Mucosa of gallbladder (tissue), 1 donor: ENCODE data around the gene ARHGAP28. TPM values are rescaled to one million over a fixed set of nuclear protein-coding genes. Genes with fewer than 3 reads are reported as not detected.
"Not testable (repeated sequence)": the region's sequence is repeated elsewhere in the genome, so short reads cannot be mapped to it uniquely, and the experiment has no call there.

ENCODE experiments used
- DNase-seq: peaks from one replicate; pipeline ENCODE4 v3.0.0-alpha.2; 2020; ENCODE audit warnings: low spot score
- total RNA-seq: library from RNA; stranded (reverse); gene quantifications from one replicate; pipeline ENCODE4 v1.2.1, GENCODE V29; 2021
- donor health status: DM: no; HTN: no; CAD: no.

ARHGAP28 gene
- total RNA-seq, 1 donor from 2014 or later = 11.2 TPM

DNA sequence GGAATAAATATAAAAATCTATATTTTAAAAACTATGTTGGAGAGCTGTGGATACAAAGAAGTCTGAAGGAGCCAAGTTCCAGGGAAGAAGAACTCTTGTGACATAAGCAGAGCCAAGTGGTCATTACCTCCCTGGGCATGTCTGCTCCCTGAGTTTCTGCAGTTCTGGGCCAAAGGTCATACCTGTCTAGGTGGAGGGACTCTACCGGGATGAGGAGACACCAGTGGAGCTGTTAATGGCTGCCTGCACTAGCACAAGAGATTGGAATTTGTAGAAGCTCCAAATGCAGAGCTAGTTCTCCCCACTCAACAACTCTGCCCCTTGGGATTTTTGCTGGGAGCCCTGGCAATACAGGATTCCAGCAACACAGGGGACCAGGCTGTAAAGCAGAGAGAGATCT lies 89.8 kb downstream of the ARHGAP28 start:
- DNase-seq = no peak

DNA sequence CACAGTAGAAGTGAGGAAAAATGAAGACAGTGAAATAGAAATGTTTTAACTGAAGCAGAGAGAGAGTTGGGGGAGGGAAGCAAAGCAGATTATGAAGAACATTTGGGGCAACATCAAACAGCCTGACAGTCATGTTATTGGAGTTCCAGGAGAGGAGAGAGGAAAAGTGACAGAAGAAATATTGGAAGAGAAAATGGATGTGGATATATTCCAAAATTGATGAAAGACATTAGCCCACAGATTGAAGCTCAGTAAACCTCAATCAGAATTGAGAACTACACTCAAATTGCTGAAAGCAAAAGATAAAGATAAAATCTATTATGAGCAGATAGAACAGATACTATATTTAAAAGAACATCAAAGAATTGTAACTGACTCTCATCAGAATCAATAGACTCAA lies 90.8 kb downstream of the ARHGAP28 start:
- no peak for DNase-seq

DNA sequence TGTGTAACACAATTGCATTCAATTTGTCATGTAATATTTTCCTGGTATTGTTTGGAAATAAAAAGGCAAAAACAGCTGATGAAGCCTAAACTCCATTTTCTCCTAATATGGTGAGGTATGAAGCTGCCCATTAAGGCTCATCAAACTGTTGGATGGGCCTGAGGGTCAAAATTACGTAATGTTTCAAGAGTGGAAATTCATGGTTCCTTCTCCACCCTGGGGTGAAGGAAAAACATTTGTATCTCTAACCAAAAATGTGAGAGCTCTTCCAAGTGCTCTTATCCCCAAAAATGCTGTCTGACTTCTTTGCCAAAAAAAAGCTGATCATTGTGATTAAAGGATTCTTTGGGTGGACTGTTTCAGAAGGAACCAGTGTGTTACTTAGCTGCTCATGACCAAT lies 91.8 kb downstream of the ARHGAP28 start:
- no peak for DNase-seq

DNA sequence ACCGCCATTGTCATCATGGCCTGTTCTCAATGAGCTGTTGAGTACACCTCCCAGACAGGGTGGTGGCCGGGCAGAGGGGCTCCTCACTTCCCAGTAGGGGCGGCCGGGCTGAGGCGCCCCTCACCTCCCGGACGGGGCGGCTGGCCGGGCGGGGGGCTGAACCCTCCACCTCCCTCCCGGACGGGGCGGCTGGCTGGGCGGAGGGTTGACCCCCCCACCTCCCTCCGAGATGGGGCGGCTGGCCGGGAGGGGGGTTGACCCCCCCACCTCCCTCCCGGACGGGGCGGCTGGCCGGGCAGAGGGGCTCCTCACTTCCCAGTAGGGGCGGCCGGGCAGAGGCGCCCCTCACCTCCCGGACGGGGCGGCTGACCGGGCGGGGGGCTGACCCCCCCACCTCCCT lies 97.6 kb downstream of the ARHGAP28 start:
- DNase-seq = not testable (repeated sequence)

DNA sequence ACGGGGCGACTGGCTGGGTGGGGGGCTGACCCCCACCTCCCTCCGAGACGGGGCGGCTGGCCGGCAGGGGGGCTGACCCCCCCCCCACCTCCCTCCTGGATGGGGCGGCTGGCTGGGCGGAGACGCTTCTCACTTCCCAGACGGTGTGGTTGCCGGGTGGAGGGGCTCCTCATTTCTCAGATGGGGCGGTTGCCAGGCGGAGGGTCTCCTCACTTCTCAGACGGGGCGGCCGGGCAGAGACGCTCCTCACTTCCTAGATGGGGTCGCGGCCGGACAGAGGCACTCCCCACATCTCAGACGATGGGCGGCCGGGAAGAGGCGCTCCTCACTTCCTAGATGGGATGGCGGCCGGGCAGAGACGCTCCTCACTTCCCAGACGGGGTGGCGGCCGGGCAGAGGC lies 98.0 kb downstream of the ARHGAP28 start:
- not testable (repeated sequence) for DNase-seq

DNA sequence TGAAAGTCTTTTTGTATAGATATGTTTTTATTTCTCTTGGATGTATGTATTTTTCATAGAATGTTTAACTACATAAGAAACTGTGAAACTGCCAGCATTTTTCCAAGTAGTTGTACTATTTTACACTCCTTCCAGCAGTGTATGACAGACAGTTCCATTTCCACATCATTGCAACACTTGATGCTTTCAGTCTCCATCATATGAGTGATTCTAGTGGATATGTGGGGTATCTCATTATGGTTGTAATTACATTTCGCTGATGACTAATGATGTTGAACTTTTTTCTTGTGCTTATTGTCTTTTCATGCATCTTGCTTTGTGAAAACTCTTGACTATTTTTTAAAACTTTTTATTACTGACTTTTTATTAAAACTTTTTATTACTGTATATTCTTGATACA lies 101.4 kb downstream of the ARHGAP28 start:
- DNase-seq = no peak

DNA sequence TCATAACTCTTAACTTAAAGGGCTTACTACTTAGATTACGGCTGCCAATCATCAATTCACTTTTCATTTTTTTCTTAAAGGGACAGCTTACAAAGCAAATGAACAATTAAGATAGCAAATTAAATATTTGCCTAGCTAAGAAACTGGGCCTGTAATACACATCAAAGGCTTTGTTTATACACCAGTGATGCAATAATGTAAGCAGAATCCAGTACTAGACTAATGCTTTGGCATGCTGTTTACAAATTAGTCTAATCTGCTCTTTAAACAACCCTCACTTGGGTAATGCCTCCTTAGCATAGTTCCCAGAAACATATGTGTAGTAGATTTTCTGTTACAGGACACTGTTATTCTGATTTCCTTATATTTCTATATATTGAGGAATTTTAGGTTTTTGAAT lies 105.8 kb downstream of the ARHGAP28 start:
- DNase-seq = no peak

DNA sequence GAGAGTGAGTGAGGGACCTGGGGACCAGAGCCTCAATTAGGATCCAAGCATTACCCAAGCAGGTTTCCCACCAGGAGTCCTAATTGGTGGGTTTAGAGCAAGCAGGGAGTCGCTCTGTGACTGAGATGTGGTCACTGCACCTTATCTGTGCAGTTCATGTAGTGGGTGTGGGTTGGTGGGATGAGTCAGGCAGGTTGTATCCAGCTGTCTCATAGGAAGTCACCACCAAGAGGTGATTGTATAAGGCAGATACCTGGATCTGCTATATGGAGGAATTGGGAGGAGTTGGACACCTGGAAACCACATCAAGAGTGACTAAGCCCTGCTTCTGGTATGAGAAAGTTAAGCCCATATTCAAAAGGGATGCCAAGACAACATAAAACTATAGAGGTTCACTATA lies 106.8 kb downstream of the ARHGAP28 start:
- no peak for DNase-seq

DNA sequence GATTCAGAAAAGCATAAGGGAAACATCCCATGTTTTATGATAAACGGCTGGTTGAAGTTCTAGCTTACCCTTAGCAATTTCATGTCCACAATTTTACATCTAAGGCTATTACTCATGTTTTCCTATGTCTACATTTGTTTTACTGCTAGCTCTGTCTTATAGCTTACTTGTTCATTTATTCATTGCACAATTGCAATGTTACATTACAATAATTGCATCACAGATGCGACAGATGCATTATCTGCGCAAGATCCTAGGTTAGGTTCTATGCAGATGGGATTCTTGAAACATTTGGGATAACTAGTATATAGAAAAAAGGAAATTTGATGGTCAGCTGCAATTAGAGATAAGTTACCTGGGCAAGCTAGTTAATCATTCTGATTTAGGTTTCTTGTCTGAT lies 108.4 kb downstream of the ARHGAP28 start:
- no peak for DNase-seq

DNA sequence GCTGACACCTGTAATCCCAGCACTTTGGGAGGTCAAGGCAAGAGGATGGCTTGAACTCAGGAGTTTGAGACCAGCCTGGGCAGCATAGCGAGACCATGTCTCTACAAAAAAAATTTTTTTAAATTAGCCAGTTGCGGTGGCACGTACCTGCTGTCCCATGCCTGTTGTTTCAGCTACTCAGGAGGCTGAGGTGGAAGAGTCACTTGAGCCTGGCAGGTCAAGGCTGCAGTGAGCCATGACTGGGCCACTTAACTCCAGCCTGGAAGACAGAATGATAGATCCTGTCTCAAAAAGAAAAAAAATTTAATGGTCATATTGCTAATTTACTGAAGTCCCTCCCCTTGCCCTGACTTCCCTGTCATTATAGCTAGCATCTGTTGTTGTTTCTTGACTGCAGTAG lies 112.6 kb downstream of the ARHGAP28 start:
- no peak for DNase-seq

DNA sequence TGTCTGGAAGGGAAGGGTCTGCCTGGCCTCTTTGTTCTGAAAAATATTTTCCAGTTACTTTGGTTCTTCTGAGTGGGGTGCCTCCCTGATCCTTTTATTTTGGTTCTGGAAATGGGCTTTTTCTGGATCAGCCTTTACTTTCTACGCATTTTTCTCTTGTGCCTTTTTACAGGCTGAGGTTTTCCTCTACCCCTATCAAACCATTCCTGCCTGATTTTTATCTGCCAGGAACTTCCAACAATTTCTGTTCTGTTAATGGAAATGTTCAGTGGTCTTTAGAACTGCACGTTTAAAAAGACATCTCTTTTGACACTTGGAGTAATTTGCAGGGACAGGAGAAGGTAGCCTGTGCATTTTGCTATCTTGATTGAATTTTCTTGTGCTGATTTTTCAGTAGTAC lies 113.8 kb downstream of the ARHGAP28 start:
- DNase-seq = no peak

DNA sequence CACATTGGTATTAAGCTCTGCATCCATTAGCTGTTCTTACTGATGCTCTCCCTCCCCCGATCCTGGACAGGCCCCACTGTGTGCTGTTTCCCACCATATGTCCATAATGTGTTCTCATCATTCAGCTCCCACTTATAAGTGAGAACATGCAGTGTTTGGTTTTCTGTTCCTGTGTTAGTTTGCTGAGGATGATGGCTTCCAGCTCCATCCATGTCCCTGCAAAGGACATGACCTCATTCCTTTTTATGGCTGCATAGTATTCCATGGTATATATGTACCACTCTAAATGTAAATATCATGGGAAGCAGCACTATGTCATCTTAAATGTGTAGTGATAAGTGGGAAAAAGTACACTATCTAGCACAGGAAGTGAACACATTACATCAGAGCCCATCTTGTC lies 116.0 kb downstream of the ARHGAP28 start:
- DNase-seq = not testable (repeated sequence)

DNA sequence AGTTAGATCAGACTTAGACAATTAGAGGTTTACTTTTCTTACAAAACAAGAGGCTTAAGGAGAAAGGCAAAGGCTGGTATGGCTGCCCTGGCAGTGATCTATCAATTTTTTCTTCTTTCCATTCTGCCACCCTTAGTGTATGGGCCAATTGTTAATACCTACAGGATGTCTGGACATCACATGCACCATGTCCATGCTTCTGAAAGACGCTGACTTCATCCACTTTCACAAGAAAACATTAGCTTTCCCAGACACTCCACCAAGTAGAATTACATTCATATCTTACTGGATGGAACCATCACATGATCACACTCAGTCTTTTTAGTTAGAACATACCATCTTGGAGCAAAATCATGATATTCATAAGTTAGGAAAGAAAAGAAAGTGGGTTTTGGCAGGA lies 120.9 kb downstream of the ARHGAP28 start:
- DNase-seq = no peak

DNA sequence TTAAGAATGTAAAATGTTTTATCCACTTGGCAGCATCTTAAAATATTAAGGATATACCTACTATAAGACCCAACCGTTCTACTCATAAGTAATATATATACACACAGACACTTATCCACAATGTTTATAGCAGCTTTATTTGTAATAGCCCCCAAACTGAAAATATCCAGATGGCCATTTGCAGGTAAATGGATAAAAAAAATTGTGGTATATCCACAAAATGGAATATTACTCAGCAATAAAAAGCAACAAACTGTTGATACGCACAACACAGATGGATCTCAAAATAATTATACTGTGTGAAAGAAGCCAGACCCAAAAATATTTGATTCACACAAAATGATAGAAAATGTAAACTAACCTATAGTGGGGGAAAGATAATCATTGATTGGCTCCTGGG lies 122.0 kb downstream of the ARHGAP28 start:
- no peak for DNase-seq

DNA sequence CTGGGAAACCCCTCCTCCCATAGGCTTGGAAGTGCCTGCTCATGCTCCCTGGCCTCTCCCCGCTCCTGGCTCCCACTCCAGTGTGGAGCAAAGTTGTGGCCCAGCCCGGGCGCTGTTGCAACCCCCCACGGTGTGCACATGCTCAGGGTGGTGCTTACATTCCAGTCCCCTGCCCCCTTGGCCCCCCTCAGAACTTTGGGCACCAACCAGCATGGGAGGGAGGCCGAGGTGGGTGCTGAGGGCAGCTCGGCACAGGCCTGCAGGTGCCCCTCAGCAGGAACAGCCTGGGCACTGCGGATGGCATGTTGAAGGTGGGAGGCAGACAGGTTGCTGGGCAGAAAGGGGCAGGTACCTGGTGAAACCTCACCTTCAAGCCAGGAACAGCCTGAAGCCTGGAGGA lies 125.3 kb downstream of the ARHGAP28 start:
- no peak for DNase-seq

DNA sequence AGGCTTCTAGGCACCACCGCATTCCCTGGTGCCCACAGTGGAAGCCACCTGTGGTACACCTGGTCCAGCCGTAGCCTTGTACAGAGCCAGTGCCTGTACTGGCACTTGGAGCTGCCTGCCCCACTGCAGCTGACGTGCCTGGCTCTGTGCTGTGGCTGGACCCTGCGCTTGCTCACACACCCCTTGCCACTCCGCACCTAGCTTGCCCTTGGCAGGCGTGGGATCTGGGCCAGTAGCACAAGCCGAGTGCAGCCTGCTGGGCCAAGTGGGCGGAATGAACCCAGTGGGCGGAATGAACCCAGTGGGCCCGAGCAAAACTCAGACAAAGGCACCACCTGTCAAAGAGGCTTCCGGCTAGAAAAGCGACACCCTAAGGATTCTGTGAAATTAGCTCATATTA lies 126.3 kb downstream of the ARHGAP28 start:
- DNase-seq = no peak

DNA sequence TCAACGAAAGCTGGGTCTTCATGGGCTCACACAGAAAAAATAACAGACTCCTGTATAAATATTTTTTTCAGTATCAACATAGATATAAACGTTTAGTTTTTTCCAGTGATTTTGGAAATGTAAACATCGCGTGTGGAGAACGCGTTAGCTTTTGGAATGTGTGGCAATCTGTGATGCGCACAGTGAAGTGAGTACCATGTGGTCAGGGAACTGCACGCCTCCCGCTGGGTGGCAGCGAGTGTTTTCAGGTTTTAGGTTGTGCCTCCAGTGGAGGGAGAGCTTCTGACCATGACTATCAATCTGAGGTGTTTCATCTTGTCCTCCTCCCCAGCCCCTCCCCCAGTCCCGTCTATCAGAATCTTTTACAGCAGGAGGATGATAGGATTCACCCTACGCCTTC lies 127.8 kb downstream of the ARHGAP28 start:
- DNase-seq = no peak

DNA sequence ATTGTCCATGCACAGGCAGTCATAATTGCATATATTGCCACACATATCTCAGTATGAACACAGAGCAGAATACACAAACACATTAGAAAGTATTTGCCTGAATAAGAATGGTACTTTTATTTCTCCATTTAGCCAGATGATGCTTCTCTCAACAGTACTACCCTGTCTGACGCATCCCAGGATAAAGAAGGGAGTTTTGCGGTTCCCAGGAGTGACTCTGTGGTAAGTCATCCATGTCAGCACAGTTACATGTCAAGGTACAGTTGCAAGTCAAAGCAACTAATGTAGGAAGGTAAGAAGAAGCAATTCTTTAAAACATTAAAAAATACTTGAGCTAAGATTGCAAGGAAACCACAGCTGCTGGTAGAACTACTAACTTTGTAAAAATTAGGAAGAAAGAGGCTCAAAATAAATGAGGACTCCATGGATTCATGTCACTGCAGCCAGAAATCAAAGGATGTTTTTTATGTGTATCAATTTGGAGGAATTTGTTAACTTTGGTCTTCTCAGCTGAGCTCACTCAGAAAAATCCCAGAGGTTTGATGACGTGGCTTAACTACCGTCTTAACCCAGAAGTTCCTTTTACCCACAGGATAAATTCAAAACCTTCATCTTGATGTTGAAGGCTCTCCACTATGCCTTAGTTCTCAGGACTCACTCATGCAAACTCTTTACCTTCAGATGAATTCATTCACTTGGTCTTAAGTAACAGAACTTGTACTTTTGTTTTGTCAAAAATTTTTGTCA lies 130.3 kb downstream of the ARHGAP28 start:
- DNase-seq = no peak

DNA sequence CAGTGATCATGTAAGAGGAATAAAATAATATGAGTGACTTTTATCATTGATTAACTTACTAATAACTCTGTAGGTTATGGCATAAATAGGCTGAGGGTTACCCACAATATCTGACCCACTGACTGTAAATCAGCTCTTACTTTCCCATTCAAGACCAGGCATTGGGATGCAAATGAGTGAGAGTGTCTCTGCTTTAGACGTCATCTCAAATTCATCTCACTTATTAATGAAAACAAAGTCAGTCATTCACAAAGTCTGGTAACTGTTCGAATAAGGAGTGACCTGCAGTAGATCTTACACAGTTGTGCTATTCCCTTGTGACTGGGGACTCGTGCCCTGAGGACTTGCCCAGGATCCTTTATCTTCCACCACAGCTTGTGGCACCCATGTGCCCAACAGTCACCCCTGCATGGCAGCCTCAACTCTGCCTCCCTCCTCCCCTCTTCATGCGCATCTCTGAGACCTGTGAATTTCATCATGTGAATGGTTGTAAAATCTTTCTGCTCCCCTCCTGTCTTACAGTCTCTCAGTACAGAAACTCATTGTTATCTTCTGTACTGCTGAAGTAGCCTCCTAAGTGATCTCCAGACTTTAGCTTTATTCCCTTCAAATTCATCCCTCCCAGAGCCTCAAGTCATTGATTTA lies 131.4 kb downstream of the ARHGAP28 start:
- no peak for DNase-seq

DNA sequence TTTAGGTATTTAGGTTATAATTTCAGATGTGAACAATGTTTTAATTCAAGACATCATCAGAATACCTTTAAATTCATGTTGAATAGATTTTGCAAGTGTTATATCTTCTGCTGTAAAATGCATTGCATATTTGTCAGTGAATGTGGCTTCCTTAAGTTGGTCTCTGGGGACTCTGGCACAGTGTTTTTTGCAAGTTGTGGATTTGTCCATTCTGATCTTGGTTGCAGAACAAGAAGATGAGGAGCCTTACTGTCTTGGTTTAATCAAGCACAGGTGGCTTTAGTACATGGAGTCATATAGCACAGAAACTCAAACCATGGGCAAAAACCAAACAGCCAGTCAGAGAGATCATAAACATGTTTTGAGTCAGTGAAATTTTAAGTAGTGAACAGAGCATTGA lies 135.7 kb downstream of the ARHGAP28 start:
- no peak for DNase-seq

DNA sequence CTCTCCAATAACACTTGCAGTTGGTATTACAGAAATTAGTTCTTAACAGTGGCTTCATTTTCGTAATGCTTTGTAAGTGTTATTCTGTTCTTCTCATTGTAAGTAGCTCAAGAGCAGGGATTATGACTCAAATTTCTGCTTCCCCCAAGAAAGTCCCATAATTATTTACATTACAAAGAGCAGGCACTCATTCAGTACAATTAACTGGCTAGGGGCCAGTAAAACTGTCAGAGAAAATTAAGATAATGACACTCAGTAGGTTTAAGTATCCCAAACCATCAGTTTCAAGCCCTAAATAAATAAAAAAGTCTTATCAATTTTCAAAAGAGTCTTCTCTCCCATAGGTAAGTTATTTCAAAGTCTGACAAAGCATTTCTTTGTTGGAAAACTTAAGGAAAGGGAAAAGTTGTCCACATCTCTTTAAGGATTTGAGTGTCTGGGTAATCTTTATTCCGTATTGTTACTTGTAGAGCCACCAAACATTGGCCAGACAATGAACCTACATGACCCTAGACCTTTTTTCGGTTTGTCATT lies 137.1 kb downstream of the ARHGAP28 start:
- DNase-seq = no peak

DNA sequence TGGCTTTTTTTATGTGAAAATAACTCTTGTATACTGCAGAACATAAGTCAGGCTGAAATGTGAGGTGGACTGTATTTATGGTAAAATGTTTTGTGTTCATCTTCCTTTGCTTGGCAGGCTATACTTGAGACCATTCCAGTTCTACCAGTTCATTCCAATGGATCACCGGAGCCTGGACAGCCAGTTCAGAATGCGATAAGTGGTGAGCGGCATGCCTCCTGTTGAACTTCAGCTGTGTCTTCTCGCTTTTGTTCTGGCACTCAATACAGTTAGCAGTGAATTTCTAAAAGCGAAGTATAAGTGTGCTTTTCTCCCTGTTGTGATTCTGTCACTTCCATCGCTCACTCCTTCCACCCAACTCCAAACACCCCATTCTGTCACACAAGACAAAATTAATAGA lies 138.5 kb downstream of the ARHGAP28 start:
- DNase-seq = no peak

DNA sequence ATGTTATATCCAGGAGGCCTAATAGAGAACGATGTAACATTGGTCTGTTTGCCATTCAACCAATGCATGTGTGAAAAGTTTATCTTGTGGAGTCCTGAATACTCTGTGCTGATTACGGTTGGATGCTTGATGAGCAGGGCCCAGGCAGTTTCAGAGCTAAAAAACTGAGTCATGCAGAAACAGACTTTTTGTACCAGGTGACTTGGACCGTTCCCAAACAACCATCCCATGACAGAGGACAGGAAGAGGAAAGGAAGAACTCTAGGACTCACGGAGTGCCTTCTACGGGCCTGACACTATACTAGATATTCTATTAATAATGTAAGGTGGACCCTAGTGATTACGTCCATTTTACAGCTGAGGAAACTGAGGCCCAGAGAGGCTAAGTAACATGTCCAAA lies 142.1 kb downstream of the ARHGAP28 start:
- DNase-seq = no peak
